Hypothalamus (tissue), 51 donors: ENCODE measurements around the gene CDC42BPG.
"Not testable (repeated sequence)": the region's sequence is repeated elsewhere in the genome, so short reads cannot be mapped to it uniquely, and the experiment has no call there.

Experiments
- DNase-seq, 51 donors: peaks; one replicate each; lab custom pipeline; 2025; lab: John Stamatoyannopoulos, UW

Gene CDC42BPG

GRCh38 chr11:64838600-64839334 lies 5.7 kb downstream of the CDC42BPG start:
- no peak for DNase-seq

- no peak for DNase-seq
These were observed 6.5 kb downstream of the CDC42BPG start for GRCh38 chr11:64837887-64838351.

- no peak for DNase-seq
These were observed 7.9 kb downstream of the CDC42BPG start for GRCh38 chr11:64836448-64837072.

- DNase-seq, result no peak
These were observed 8.6 kb downstream of the CDC42BPG start for GRCh38 chr11:64835616-64836447.

- no peak for DNase-seq
These were observed 9.5 kb downstream of the CDC42BPG start for GRCh38 chr11:64834723-64835615.

- DNase-seq, result no peak
These were observed 10.3 kb downstream of the CDC42BPG start for GRCh38 chr11:64834031-64834722.

- DNase-seq, result no peak
These were observed 10.9 kb downstream of the CDC42BPG start for GRCh38 chr11:64833509-64833908.

GRCh38 chr11:64833198-64833502 lies 11.3 kb downstream of the CDC42BPG start:
- DNase-seq, result no peak

- DNase-seq, result no peak
These were observed 11.8 kb downstream of the CDC42BPG start for GRCh38 chr11:64832467-64833197.

- no peak for DNase-seq
These were observed 13.0 kb downstream of the CDC42BPG start for GRCh38 chr11:64831411-64831891.

GRCh38 chr11:64829536-64830251 lies 14.8 kb downstream of the CDC42BPG start:
- no peak for DNase-seq

GRCh38 chr11:64827451-64827839 lies 17.0 kb downstream of the CDC42BPG start:
- no peak for DNase-seq

- no peak for DNase-seq
These were observed 17.6 kb downstream of the CDC42BPG start for GRCh38 chr11:64826578-64827450.

GRCh38 chr11:64826062-64826461 lies 18.4 kb downstream of the CDC42BPG start:
- DNase-seq, result no peak

GRCh38 chr11:64823568-64824119 lies 20.8 kb downstream of the CDC42BPG start:
- peak in 2 of 51 donors; percentile 7 to 30 for DNase-seq

- DNase-seq, result no peak
These were observed 27.0 kb downstream of the CDC42BPG start for GRCh38 chr11:64817476-64817875.

- DNase-seq, result not testable (repeated sequence)
These were observed 29.0 kb downstream of the CDC42BPG start for GRCh38 chr11:64815433-64815832.
